ENCODE data around the gene STK31. TPM values are rescaled to one million over a fixed set of nuclear protein-coding genes. Genes with fewer than 3 reads are reported as not detected.
A peak's percentile ranks its signal among the peaks of the same experiment; 100 is the strongest.

STK31 gene
- total and polyA plus RNA-seq, 7 donors = 0.16 to 0.54 (median 0.23) TPM; not detected in 4

DNA sequence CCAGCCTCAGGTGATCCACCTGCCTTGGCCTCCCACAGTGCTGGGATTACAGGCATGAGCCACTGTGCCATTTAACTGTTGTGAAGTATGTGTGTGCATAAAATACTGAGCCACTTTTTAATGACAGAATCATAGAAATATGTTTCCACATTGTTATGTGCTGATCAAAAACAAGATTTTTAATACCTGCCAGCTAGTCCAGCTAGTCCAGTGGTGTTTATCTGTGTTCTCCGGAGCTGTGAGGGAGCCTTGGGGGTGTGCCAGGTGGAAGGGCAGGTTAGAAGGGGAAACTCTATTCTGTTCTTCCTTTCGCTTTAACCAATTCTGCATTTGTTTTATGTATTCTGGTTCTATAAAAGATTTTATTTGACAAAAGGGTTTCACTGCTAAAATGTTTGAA lies 23.0 kb upstream of the STK31 start:
- Histone ChIP-seq H3K4me3 (no peak overlapping the region), H3K27me3 (no peaks in the 10 kb centered on the region), H3K9me3 (no peaks in the 10 kb centered on the region), H3K4me1 (no peaks in the 10 kb centered on the region), H3K36me3 (peaks cover 0 to 26% (median 0%) of the 10 kb centered on the region in 4 donors), H3K27ac (no peak overlapping the region)
- WGBS, 2 donors = 47 to 69% methylated on average over 2 of the region's 2 CpGs
- no peak for DNase-seq
- TF ChIP-seq POLR2A (IDR thresholded peaks at IDR 0.05) = no peak
- TF ChIP-seq, protein P1, sequence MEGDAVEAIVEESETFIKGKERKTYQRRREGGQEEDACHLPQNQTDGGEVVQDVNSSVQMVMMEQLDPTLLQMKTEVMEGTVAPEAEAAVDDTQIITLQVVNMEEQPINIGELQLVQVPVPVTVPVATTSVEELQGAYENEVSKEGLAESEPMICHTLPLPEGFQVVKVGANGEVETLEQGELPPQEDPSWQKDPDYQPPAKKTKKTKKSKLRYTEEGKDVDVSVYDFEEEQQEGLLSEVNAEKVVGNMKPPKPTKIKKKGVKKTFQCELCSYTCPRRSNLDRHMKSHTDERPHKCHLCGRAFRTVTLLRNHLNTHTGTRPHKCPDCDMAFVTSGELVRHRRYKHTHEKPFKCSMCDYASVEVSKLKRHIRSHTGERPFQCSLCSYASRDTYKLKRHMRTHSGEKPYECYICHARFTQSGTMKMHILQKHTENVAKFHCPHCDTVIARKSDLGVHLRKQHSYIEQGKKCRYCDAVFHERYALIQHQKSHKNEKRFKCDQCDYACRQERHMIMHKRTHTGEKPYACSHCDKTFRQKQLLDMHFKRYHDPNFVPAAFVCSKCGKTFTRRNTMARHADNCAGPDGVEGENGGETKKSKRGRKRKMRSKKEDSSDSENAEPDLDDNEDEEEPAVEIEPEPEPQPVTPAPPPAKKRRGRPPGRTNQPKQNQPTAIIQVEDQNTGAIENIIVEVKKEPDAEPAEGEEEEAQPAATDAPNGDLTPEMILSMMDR (IDR thresholded peaks at IDR 0.05) = no peak
- no peak for TF ChIP-seq POLR2AphosphoS5 (IDR thresholded peaks at IDR 0.05)
- no peak for TF ChIP-seq EP300 (IDR thresholded peaks at IDR 0.05)
- intact Hi-C loops (cut with DNase I) = loop anchor here (10.0 kb wide), 1 partner anchor 392 kb away; the partner anchor contains the start of gene MALSU1

DNA sequence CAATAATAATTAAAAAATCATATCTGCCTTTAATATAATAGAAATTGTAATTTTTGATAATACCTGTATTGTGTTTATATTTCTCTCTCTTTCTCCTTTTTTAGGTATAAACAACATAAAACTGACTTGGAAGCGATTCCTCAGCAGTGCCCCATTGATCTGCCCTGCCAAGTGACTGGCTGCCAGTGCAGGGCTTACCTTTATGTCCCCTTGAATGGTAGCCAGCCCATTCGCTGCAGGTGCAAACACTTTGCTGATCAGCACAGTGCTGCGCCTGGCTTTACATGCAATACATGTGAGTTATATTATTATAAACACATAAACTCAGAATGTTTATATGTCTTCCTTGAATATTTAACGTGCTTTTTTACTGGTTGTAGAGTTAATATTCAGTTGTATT lies 20.9 kb upstream of the STK31 start:
- intact Hi-C loops (cut with DNase I) = loop anchor here (10.0 kb wide), 1 partner anchor 394 kb away; the partner anchor contains the start of gene MALSU1
- Histone ChIP-seq H3K4me1 (no peaks in the 10 kb centered on the region), H3K36me3 (peaks cover 0 to 48% (median 6%) of the 10 kb centered on the region in 4 donors), H3K27ac (no peak overlapping the region), H3K9me3 (no peaks in the 10 kb centered on the region), H3K27me3 (no peaks in the 10 kb centered on the region), H3K4me3 (no peak overlapping the region)
- WGBS, 2 donors = 51 to 88% methylated on average over 4 of the region's 4 CpGs
- no peak for DNase-seq
- TF ChIP-seq, protein P1 (IDR thresholded peaks at IDR 0.05) = no peak
- no peak for TF ChIP-seq POLR2A (IDR thresholded peaks at IDR 0.05)
- no peak for TF ChIP-seq POLR2AphosphoS5 (IDR thresholded peaks at IDR 0.05)
- no peak for TF ChIP-seq EP300 (IDR thresholded peaks at IDR 0.05)

GRCh38 chr7:23691320-23691719 lies 18.7 kb upstream of the STK31 start:
- Histone ChIP-seq H3K4me1 (no peaks in the 10 kb centered on the region), H3K4me3 (no peak overlapping the region), H3K9me3 (no peaks in the 10 kb centered on the region), H3K27me3 (no peaks in the 10 kb centered on the region), H3K27ac (no peak overlapping the region), H3K36me3 (peaks cover 0 to 53% (median 9%) of the 10 kb centered on the region in 4 donors)
- TF ChIP-seq, protein P1 (IDR thresholded peaks at IDR 0.05) = no peak
- no peak for TF ChIP-seq EP300 (IDR thresholded peaks at IDR 0.05)
- no peak for TF ChIP-seq POLR2A (IDR thresholded peaks at IDR 0.05)
- no peak for TF ChIP-seq POLR2AphosphoS5 (IDR thresholded peaks at IDR 0.05)
- no peak for DNase-seq
- intact Hi-C loops (cut with DNase I) = no loop called here
- 83 to 90% methylated on average over 4 of the region's 4 CpGs for WGBS, 2 donors

- H3K9me3 ChIP-seq = no peaks in the 10 kb centered on the region
- no peak overlapping the region for H3K27ac ChIP-seq
- intact Hi-C loops (cut with DNase I) = no loop called here
- TF ChIP-seq EP300 (IDR thresholded peaks at IDR 0.05) = no peak
- no peak for TF ChIP-seq POLR2AphosphoS5 (IDR thresholded peaks at IDR 0.05)
- H3K27me3 ChIP-seq = no peaks in the 10 kb centered on the region
- DNase-seq = no peak
- H3K36me3 ChIP-seq = peaks cover 0 to 53% (median 12%) of the 10 kb centered on the region in 4 donors
- no peak overlapping the region for H3K4me3 ChIP-seq
- H3K4me1 ChIP-seq = no peaks in the 10 kb centered on the region
Observed at GRCh38 chr7:23693224-23693623, 16.8 kb upstream of the STK31 start.

GRCh38 chr7:23696916-23697441 lies 13.0 kb upstream of the STK31 start:
- TF ChIP-seq, protein P1 (IDR thresholded peaks at IDR 0.05) = peak in 2 of 4 experiments; percentile 17 to 40
- TF ChIP-seq EP300 (IDR thresholded peaks at IDR 0.05) (no peak), POLR2AphosphoS5 (IDR thresholded peaks at IDR 0.05) (no peak), POLR2A (IDR thresholded peaks at IDR 0.05) (no peak)
- no peaks in the 10 kb centered on the region for H3K4me1 ChIP-seq
- peaks cover 0 to 29% (median 13%) of the 10 kb centered on the region in 4 donors for H3K36me3 ChIP-seq
- intact Hi-C loops (cut with DNase I) = no loop called here
- H3K27ac ChIP-seq = no peak overlapping the region
- no peaks in the 10 kb centered on the region for H3K27me3 ChIP-seq
- no peaks in the 10 kb centered on the region for H3K9me3 ChIP-seq
- DNase-seq = no peak
- no peak overlapping the region for H3K4me3 ChIP-seq
- 17 to 64% methylated on average over 7 of the region's 7 CpGs for WGBS, 2 donors
